ENCODE measurements around the gene S100A16.

GRCh38 chr1:153608089-153608682, 4.8 kb downstream of the S100A16 start:
- TF ChIP-seq, protein P1, sequence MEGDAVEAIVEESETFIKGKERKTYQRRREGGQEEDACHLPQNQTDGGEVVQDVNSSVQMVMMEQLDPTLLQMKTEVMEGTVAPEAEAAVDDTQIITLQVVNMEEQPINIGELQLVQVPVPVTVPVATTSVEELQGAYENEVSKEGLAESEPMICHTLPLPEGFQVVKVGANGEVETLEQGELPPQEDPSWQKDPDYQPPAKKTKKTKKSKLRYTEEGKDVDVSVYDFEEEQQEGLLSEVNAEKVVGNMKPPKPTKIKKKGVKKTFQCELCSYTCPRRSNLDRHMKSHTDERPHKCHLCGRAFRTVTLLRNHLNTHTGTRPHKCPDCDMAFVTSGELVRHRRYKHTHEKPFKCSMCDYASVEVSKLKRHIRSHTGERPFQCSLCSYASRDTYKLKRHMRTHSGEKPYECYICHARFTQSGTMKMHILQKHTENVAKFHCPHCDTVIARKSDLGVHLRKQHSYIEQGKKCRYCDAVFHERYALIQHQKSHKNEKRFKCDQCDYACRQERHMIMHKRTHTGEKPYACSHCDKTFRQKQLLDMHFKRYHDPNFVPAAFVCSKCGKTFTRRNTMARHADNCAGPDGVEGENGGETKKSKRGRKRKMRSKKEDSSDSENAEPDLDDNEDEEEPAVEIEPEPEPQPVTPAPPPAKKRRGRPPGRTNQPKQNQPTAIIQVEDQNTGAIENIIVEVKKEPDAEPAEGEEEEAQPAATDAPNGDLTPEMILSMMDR (IDR thresholded peaks at IDR 0.05), result no peak
- TF ChIP-seq POLR2AphosphoS5 (IDR thresholded peaks at IDR 0.05) (no peak), POLR2A (IDR thresholded peaks at IDR 0.05) (no peak)
